Measurements from ENCODE around the gene FRK.
"Not testable (repeated sequence)": the region's sequence is repeated elsewhere in the genome, so short reads cannot be mapped to it uniquely, and the experiment has no call there.

The FRK gene

DNA sequence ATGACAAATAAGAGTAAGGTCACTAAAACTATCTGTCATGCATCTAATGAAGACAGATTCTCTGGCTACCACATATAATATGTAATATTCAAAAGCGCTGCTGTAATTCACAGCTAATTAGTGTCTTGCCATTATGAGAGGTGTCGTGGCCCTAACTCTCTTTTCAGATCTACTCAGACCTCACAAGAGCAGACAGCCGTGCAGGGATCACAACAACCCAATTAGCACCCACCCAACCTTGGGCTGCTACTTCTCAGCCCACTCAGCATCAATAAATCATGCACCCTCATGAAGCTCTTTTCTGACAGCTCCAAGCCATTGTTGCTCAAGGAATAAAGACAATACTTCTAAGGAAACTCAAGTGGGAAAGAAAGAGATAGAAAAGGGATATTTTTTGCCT, 61.5 kb downstream of the FRK start:
- no peak for FAIRE-seq
- TF ChIP-seq POLR2AphosphoS5 (IDR thresholded peaks at IDR 0.05; ENCODE audit: low read depth, low read length) (no peak), POLR2A (IDR thresholded peaks at IDR 0.05; ENCODE audit: low read depth, low read length) (no peak), TAF1 (IDR thresholded peaks at IDR 0.05; ENCODE audit: borderline replicate concordance, low read depth, low read length) (no peak)
- DNase-seq (ENCODE audit: insufficient read length): no peak

DNA sequence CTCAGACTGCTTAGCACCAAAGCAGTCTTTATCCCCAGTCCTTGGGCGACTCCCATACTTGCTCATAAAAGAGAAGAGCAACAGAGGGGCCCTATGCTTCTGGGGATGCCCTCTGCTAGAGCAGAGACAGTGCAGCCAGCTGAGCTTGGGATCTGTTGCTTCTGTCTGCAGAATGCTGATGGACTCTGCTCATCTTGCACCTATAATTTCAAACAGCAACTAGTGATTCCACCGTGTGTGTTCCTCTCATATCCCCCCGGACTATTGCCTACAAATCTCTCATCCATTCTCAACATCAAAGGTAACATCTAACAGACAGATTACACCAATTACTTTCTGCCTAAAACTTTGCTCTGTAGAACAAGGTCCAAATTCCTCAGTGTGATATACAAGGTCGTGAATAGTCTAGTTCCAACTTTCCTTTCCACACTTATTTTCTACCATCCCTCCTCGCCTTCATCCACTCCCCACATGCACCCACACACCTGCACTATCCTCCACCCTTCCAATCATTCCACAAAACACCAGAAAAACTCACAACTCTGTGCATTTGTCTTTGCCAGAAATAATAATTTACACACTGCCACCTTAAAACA, 62.6 kb downstream of the FRK start:
- TF ChIP-seq TAF1 (IDR thresholded peaks at IDR 0.05; ENCODE audit: borderline replicate concordance, low read depth, low read length) (no peak), POLR2AphosphoS5 (IDR thresholded peaks at IDR 0.05; ENCODE audit: low read depth, low read length) (no peak), POLR2A (IDR thresholded peaks at IDR 0.05; ENCODE audit: low read depth, low read length) (no peak)
- DNase-seq (ENCODE audit: insufficient read length) (no peak), FAIRE-seq (no peak)

DNA sequence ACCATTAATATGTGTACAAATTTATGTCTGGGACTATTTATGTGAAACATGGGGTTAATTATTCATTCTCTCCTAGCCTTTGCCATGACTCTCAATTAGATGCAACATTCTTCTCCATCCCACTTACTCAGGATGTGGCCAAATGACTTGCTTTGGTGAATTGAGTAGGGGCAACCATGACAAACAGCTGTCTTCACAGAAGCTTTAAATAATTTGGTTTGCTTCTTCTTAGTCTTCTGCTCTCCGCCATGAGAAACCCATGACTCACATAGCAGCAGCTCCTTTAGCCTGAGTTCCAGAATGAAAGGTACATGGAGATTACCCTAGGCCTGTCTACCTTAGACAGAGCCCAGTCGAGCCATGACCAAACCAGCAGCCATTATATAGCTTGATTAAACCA, 74.7 kb downstream of the FRK start:
- DNase-seq (ENCODE audit: insufficient read length) (no peak), FAIRE-seq (no peak)
- TF ChIP-seq POLR2AphosphoS5 (IDR thresholded peaks at IDR 0.05; ENCODE audit: low read depth, low read length) (no peak), TAF1 (IDR thresholded peaks at IDR 0.05; ENCODE audit: borderline replicate concordance, low read depth, low read length) (no peak), POLR2A (IDR thresholded peaks at IDR 0.05; ENCODE audit: low read depth, low read length) (no peak)

DNA sequence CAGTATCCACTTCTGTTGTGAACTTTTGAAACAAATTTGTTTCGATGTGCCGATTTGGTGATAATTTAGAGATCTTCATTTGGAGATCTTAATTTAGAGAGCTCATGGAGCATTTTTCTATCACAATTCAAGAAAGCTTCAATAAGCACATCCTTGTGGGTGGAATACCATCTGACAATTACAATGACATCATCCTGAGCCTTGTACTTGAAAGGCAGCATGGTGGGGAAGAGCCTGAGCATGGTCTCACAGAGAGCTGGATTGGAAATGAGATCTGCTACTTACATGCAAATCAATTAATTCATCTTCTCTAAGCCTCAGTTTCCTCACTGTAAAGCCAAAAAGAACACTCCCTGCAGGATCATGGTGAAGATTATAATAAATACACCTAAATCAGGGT, 75.9 kb downstream of the FRK start:
- no peak for DNase-seq (ENCODE audit: insufficient read length)
- TF ChIP-seq POLR2AphosphoS5 (IDR thresholded peaks at IDR 0.05; ENCODE audit: low read depth, low read length): no peak
- no peak for TF ChIP-seq TAF1 (IDR thresholded peaks at IDR 0.05; ENCODE audit: borderline replicate concordance, low read depth, low read length)
- TF ChIP-seq POLR2A (IDR thresholded peaks at IDR 0.05; ENCODE audit: low read depth, low read length): no peak
- FAIRE-seq: no peak

DNA sequence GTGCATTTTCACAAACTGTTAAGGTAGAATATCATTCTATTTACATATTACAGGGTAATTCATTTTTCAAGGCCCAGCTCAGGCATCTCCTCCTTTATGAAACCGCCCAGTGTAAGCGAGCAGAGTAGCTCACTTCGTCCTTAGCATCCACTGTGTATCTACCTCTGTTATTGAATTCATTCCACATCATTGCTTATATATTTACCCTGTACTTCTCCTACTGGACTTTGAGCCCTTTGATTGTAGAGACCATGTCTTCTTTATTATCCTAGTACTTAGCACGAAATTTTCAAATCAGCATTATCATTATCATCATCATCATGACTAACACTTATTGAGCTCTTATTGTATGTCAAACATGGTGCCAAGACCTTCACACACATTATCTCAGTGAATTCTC, 76.7 kb downstream of the FRK start:
- no peak for TF ChIP-seq TAF1 (IDR thresholded peaks at IDR 0.05; ENCODE audit: borderline replicate concordance, low read depth, low read length)
- TF ChIP-seq POLR2A (IDR thresholded peaks at IDR 0.05; ENCODE audit: low read depth, low read length): no peak
- TF ChIP-seq POLR2AphosphoS5 (IDR thresholded peaks at IDR 0.05; ENCODE audit: low read depth, low read length): no peak
- no peak for FAIRE-seq
- no peak for DNase-seq (ENCODE audit: insufficient read length)

DNA sequence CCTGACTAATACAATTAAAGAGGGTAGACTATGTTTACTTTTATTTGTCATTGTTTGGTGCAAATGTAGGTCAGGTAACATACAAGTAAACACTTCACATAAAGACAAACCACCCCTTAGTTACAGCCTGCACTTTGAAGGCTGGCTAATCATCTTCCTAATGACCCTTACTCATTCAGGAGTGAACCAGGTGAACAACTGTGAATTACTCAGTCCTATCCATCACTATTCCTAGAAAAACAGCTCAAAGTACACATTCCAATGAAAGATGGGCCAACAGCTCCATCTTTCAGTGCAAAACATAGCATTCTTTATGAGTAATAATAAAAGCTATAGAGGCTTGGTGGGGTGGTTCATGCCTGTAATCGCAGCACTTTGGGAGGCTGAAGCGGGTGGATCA, 78.2 kb downstream of the FRK start:
- DNase-seq (ENCODE audit: insufficient read length) (no peak), FAIRE-seq (no peak)
- TF ChIP-seq POLR2A (IDR thresholded peaks at IDR 0.05; ENCODE audit: low read depth, low read length): no peak
- TF ChIP-seq TAF1 (IDR thresholded peaks at IDR 0.05; ENCODE audit: borderline replicate concordance, low read depth, low read length): no peak
- no peak for TF ChIP-seq POLR2AphosphoS5 (IDR thresholded peaks at IDR 0.05; ENCODE audit: low read depth, low read length)

DNA sequence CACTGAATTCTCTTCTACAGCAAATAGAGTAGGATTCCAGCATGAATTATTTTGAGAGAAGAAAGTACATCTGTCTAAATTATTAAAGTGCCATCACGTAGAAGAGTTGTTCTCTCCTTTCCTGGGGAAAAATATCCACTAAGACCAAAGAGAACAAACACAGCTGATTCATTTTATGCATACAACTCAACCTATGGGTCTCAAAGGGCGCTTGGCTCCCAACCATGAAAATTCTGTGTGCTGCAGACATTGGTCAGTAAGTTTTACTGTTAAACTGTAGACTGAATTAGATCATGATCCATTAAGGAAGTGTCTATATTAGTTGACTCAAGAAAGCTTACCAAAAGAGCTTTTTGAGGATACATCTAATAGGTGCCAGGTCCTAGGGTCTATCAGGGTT, 83.5 kb downstream of the FRK start:
- no peak for FAIRE-seq
- no peak for DNase-seq (ENCODE audit: insufficient read length)
- TF ChIP-seq POLR2AphosphoS5 (IDR thresholded peaks at IDR 0.05; ENCODE audit: low read depth, low read length) (no peak), POLR2A (IDR thresholded peaks at IDR 0.05; ENCODE audit: low read depth, low read length) (no peak), TAF1 (IDR thresholded peaks at IDR 0.05; ENCODE audit: borderline replicate concordance, low read depth, low read length) (no peak)

DNA sequence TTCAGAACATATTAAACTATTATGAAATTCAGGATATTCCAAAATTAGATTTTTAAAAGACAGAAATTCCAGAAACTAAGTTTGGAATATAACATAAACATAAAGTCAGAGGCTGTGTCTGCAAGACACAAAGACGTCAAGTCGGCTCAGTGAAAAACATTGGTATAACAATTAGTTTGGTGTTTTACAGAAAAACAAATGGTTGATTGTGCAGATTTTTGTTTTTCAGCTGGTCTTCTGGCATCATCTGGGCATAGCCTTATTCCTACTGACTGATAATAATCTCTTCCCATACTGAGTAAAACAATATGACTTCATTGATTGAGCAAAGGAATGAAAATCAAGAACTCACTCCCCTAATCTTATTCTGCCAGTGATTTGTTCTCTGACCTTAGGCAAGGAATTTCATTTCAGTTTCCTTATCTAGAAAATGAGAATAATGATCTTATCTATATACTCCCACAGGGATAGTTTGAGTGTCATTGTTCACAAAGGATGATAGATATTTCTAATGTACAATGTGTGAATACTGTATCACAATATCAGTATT, 84.3 kb downstream of the FRK start:
- TF ChIP-seq TAF1 (IDR thresholded peaks at IDR 0.05; ENCODE audit: borderline replicate concordance, low read depth, low read length) (no peak), POLR2AphosphoS5 (IDR thresholded peaks at IDR 0.05; ENCODE audit: low read depth, low read length) (no peak), POLR2A (IDR thresholded peaks at IDR 0.05; ENCODE audit: low read depth, low read length) (no peak)
- FAIRE-seq (no peak), DNase-seq (ENCODE audit: insufficient read length) (no peak)

DNA sequence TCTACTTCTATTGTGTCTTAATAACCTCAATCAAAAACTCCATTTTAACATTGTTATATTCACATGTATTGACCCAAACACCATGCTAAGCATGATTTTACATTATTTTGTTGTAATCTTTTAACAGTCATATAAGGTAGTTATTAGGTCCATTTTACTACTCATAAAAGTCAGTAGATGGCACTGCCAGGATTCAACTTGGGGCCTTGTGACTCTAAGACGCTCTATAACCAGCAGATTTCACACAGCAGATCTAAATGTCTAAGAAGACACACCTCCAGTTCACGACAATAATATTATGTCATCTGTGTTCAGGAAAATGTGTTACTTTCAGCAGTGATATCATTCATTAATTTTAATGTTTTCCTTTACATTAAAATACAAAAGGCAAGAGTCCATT, 88.0 kb downstream of the FRK start:
- TF ChIP-seq POLR2AphosphoS5 (IDR thresholded peaks at IDR 0.05; ENCODE audit: low read depth, low read length): no peak
- no peak for TF ChIP-seq POLR2A (IDR thresholded peaks at IDR 0.05; ENCODE audit: low read depth, low read length)
- TF ChIP-seq TAF1 (IDR thresholded peaks at IDR 0.05; ENCODE audit: borderline replicate concordance, low read depth, low read length): no peak
- FAIRE-seq: no peak
- no peak for DNase-seq (ENCODE audit: insufficient read length)

DNA sequence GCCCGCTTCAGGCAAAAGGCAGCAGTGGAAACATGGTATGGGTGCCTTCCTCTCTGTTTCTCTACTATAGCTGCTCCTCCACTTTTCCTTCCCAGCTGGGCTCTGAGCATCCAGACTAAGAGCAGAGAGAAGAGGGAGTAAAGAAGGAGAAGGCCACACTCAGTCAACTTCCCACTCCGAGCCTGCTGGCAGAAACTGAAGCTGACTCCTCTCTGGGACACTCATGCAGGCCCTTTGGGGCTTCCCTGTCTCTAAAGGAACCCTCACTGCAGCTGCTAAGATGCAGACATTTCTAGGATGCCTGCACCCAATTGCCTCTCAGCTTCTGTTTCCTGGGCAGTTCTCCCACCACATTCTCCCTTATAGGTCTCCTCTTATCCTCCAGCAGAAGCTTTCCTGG, 88.9 kb downstream of the FRK start:
- FAIRE-seq (no peak), DNase-seq (ENCODE audit: insufficient read length) (no peak)
- TF ChIP-seq POLR2A (IDR thresholded peaks at IDR 0.05; ENCODE audit: low read depth, low read length): no peak
- no peak for TF ChIP-seq TAF1 (IDR thresholded peaks at IDR 0.05; ENCODE audit: borderline replicate concordance, low read depth, low read length)
- TF ChIP-seq POLR2AphosphoS5 (IDR thresholded peaks at IDR 0.05; ENCODE audit: low read depth, low read length): no peak

DNA sequence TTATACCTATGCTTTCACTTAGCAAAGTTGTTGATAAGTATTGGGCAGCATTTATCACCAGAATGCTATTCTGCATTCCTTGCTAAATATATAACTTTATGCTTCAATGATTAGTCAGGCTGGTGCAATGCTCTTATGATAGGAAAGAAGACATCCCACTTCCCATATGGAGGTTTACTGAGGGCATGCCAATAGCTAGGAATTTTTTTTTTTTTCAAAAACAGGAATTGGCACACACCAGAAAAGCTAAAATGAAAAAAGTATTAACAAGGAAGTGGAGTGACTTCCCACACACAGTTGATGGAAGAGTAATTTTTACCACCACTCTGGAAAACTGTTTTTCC, 90.8 kb downstream of the FRK start:
- DNase-seq (ENCODE audit: insufficient read length): no peak

DNA sequence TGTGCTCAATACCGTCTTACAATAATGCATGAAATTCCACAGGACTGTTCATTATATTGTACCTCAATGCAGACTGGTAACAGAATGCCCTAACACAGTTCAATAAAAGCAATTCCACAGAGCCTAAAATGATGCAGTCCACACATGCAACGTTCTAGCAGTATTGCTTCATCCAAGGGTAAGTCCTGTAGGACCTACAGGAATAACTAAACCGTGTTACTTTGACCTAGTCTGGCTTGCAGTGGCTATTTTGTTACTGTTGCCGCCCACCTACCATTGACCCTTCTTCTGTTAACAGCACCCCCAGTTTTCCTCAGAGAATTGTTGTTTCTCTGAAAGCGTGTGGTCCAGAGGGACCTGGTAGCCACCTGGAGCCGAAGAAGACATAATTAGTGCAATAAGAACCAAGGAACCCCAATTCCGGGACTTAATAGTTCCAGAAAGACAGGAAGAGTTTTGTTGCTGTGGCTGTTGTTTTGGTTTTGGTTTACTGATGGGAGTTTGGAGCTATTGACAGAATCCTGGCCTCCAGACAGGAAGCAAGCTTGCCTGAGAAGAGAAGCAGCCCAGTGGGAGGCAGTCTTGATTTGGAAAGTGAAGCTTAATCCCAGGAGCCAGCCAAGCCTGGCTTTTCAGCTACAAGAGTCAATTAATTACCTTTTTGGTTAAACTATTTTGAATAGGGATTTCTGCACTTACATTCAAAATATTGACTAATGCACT, 91.3 kb downstream of the FRK start:
- DNase-seq (ENCODE audit: insufficient read length) (no peak), FAIRE-seq (peak; percentile 14)
- TF ChIP-seq POLR2A (IDR thresholded peaks at IDR 0.05; ENCODE audit: low read depth, low read length) (no peak), TAF1 (IDR thresholded peaks at IDR 0.05; ENCODE audit: borderline replicate concordance, low read depth, low read length) (no peak), POLR2AphosphoS5 (IDR thresholded peaks at IDR 0.05; ENCODE audit: low read depth, low read length) (no peak)

More for the DNA sequence above, 90.8 kb downstream of the FRK start:
- TF ChIP-seq TAF1 (IDR thresholded peaks at IDR 0.05; ENCODE audit: borderline replicate concordance, low read depth, low read length) (no peak), POLR2A (IDR thresholded peaks at IDR 0.05; ENCODE audit: low read depth, low read length) (no peak), POLR2AphosphoS5 (IDR thresholded peaks at IDR 0.05; ENCODE audit: low read depth, low read length) (no peak)
- no peak for FAIRE-seq

DNA sequence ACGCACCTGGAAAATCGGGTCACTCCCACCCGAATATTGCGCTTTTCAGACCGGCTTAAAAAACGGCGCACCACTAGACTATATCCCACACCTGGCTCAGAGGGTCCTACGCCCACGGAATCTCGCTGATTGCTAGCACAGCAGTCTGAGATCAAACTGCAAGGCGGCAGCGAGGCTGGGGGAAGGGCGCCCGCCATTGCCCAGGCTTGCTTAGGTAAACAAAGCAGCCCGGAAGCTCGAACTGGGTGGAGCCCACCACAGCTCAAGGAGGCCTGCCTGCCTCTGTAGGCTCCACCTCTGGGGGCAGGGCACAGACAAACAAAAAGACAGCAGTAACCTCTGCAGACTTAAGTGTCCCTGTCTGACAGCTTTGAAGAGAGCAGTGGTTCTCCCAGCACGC, 100.4 kb downstream of the FRK start:
- not testable (repeated sequence) for DNase-seq (ENCODE audit: insufficient read length); FAIRE-seq

Measured in GM12892 (cell line).